ENCODE data around the gene GLA. TPM values are rescaled to one million over a fixed set of nuclear protein-coding genes. Genes with fewer than 3 reads are reported as not detected.

Gene GLA
- total RNA-seq, 1 donor from 2014 or later, result 16.2 TPM

- Histone ChIP-seq H3K27me3 (ENCODE audit: control insufficient read depth in 3 of 3, insufficient read depth in 3 of 3, low read length in 3 of 3) (no peaks in the 10 kb centered on the region), H3K9me3 (ENCODE audit: control insufficient read depth in 3 of 3, low read length in 3 of 3) (no peaks in the 10 kb centered on the region), H3K4me3 (ENCODE audit: low read length in 3 of 3) (peak overlapping the region; percentile 75 to 78 (median 78)), H3K27ac (ENCODE audit: low read depth, low read length) (peak overlapping the region; percentile 94), H3K4me1 (ENCODE audit: control insufficient read depth in 3 of 3, insufficient read depth in 3 of 3, low read length in 3 of 3) (peaks cover 3 to 8% (median 7%) of the 10 kb centered on the region in 3 donors), H3K36me3 (ENCODE audit: control insufficient read depth in 3 of 3, insufficient read depth in 3 of 3, low read length in 3 of 3) (peaks cover 0 to 5% (median 0%) of the 10 kb centered on the region in 3 donors), H3K9ac (ENCODE audit: low read depth in 1 of 3, low read length in 3 of 3) (peak overlapping the region; percentile 88 to 90 (median 89))
Observed at GRCh38 chrX:101417981-101418841, 10.5 kb upstream of the GLA start.

- Histone ChIP-seq H3K27me3 (ENCODE audit: control insufficient read depth in 3 of 3, insufficient read depth in 3 of 3, low read length in 3 of 3) (no peaks in the 10 kb centered on the region), H3K9me3 (ENCODE audit: control insufficient read depth in 3 of 3, low read length in 3 of 3) (no peaks in the 10 kb centered on the region), H3K36me3 (ENCODE audit: control insufficient read depth in 3 of 3, insufficient read depth in 3 of 3, low read length in 3 of 3) (peaks cover 2 to 12% (median 4%) of the 10 kb centered on the region in 3 donors), H3K4me1 (ENCODE audit: control insufficient read depth in 3 of 3, insufficient read depth in 3 of 3, low read length in 3 of 3) (peaks cover 5 to 16% (median 16%) of the 10 kb centered on the region in 3 donors), H3K27ac (ENCODE audit: low read depth, low read length) (peak overlapping the region; percentile 94), H3K9ac (ENCODE audit: low read depth in 1 of 3, low read length in 3 of 3) (peak overlapping the region in 2 of 3 donors; percentile 89 to 90), H3K4me3 (ENCODE audit: low read length in 3 of 3) (peak overlapping the region in 1 of 3 donors; percentile 75)
Observed at GRCh38 chrX:101417190-101417589, 9.5 kb upstream of the GLA start.

- no peak overlapping the region for H3K4me3 ChIP-seq (ENCODE audit: low read length in 3 of 3)
- H3K4me1 ChIP-seq (ENCODE audit: control insufficient read depth in 3 of 3, insufficient read depth in 3 of 3, low read length in 3 of 3), result peaks cover 7 to 18% (median 16%) of the 10 kb centered on the region in 3 donors
- H3K27ac ChIP-seq (ENCODE audit: low read depth, low read length), result no peak overlapping the region
- peaks cover 2 to 15% (median 5%) of the 10 kb centered on the region in 3 donors for H3K36me3 ChIP-seq (ENCODE audit: control insufficient read depth in 3 of 3, insufficient read depth in 3 of 3, low read length in 3 of 3)
- H3K9ac ChIP-seq (ENCODE audit: low read depth in 1 of 3, low read length in 3 of 3), result no peak overlapping the region
- no peaks in the 10 kb centered on the region for H3K9me3 ChIP-seq (ENCODE audit: control insufficient read depth in 3 of 3, low read length in 3 of 3)
- no peaks in the 10 kb centered on the region for H3K27me3 ChIP-seq (ENCODE audit: control insufficient read depth in 3 of 3, insufficient read depth in 3 of 3, low read length in 3 of 3)
Observed at GRCh38 chrX:101416691-101417090, 9.0 kb upstream of the GLA start.

DNA sequence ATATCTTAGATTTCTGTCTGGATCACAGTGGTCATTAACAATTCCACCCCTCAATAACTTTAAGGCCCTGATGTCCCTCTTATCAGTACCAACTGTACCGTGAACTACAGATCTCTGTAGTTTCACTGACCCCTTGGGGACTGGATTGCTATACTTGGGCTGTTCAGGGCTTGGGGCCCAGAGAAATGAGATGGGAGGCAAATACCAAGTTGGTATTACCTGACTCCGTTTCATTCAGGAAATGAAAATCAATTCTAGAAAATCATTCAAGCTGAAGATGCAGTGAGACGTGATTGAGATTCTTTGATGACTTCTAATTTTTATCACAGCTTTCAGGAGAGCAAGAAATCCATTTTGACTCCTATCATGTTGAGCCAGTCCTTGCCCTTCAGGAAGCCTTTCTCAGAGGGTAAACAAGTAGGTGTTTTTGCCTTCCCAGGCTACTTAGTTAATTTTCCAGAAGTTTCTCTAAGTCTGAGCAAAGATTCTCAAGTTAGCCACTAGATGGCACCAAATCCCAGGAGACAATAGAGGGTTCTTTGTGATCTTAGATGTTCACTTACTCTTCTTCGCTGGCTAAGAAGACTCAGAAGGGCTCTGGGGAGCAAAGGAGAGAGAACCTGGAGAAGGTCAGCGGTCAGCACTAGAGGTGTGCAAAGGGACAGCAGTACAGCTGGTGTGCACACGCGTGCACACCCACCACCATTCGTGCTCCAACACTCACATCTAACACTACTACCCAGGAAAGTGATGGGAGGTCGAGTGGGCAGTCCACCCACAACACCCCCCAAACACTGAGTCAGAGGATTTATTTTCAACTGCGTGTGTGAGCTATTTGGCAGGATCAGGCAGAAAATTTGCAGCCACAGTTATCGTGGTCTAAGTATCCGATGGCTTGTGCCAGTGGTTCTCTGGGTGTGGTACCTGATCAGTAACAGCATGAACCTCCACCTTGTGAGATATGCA, 7.7 kb upstream of the GLA start:
- no peaks in the 10 kb centered on the region for H3K9me3 ChIP-seq (ENCODE audit: control insufficient read depth in 3 of 3, low read length in 3 of 3)
- H3K27ac ChIP-seq (ENCODE audit: low read depth, low read length), result peak overlapping the region; percentile 14
- peak overlapping the region in 1 of 3 donors; percentile 11 for H3K4me3 ChIP-seq (ENCODE audit: low read length in 3 of 3)
- peaks cover 11 to 22% (median 18%) of the 10 kb centered on the region in 3 donors for H3K4me1 ChIP-seq (ENCODE audit: control insufficient read depth in 3 of 3, insufficient read depth in 3 of 3, low read length in 3 of 3)
- H3K36me3 ChIP-seq (ENCODE audit: control insufficient read depth in 3 of 3, insufficient read depth in 3 of 3, low read length in 3 of 3), result peaks cover 2 to 13% (median 5%) of the 10 kb centered on the region in 3 donors
- no peaks in the 10 kb centered on the region for H3K27me3 ChIP-seq (ENCODE audit: control insufficient read depth in 3 of 3, insufficient read depth in 3 of 3, low read length in 3 of 3)
- peak overlapping the region in 1 of 3 donors; percentile 9 for H3K9ac ChIP-seq (ENCODE audit: low read depth in 1 of 3, low read length in 3 of 3)

- Histone ChIP-seq H3K9me3 (ENCODE audit: control insufficient read depth in 3 of 3, low read length in 3 of 3) (no peaks in the 10 kb centered on the region), H3K4me3 (ENCODE audit: low read length in 3 of 3) (no peak overlapping the region), H3K36me3 (ENCODE audit: control insufficient read depth in 3 of 3, insufficient read depth in 3 of 3, low read length in 3 of 3) (peaks cover 2 to 10% (median 5%) of the 10 kb centered on the region in 3 donors), H3K27me3 (ENCODE audit: control insufficient read depth in 3 of 3, insufficient read depth in 3 of 3, low read length in 3 of 3) (no peaks in the 10 kb centered on the region), H3K27ac (ENCODE audit: low read depth, low read length) (no peak overlapping the region), H3K9ac (ENCODE audit: low read depth in 1 of 3, low read length in 3 of 3) (no peak overlapping the region), H3K4me1 (ENCODE audit: control insufficient read depth in 3 of 3, insufficient read depth in 3 of 3, low read length in 3 of 3) (peaks cover 15 to 32% (median 23%) of the 10 kb centered on the region in 3 donors)
Observed at GRCh38 chrX:101411984-101412383, 4.3 kb upstream of the GLA start.

- Histone ChIP-seq H3K27ac (ENCODE audit: low read depth, low read length) (no peak overlapping the region), H3K4me1 (ENCODE audit: control insufficient read depth in 3 of 3, insufficient read depth in 3 of 3, low read length in 3 of 3) (peaks cover 13 to 29% (median 20%) of the 10 kb centered on the region in 3 donors), H3K4me3 (ENCODE audit: low read length in 3 of 3) (peak overlapping the region in 1 of 3 donors; percentile 38), H3K9me3 (ENCODE audit: control insufficient read depth in 3 of 3, low read length in 3 of 3) (no peaks in the 10 kb centered on the region), H3K9ac (ENCODE audit: low read depth in 1 of 3, low read length in 3 of 3) (peak overlapping the region in 2 of 3 donors; percentile 9 to 21), H3K27me3 (ENCODE audit: control insufficient read depth in 3 of 3, insufficient read depth in 3 of 3, low read length in 3 of 3) (no peaks in the 10 kb centered on the region), H3K36me3 (ENCODE audit: control insufficient read depth in 3 of 3, insufficient read depth in 3 of 3, low read length in 3 of 3) (peaks cover 2 to 10% (median 5%) of the 10 kb centered on the region in 3 donors)
Observed at GRCh38 chrX:101410461-101410860, 2.7 kb upstream of the GLA start.

DNA sequence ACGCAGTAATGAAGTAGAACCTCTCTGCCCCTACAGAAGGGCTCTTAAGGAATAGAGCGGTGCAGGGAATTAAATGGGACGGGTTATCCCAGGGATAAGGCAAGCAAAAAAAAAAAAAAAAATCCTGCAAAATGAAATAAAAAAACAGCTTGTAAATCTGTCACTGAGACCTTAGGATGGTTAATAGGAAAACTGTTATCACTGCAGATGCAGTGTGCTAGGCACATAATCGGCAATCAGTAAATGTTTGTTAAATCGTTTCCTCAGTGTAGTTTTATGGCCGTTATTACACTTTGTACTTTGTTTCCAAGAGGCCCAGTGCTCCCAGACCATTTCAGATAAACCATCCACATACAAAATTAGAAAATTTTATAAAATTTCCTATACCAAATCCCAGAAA, 1.3 kb upstream of the GLA start:
- Histone ChIP-seq H3K27ac (ENCODE audit: low read depth, low read length) (peak overlapping the region; percentile 90), H3K4me1 (ENCODE audit: control insufficient read depth in 3 of 3, insufficient read depth in 3 of 3, low read length in 3 of 3) (peaks cover 13 to 26% (median 20%) of the 10 kb centered on the region in 3 donors), H3K9ac (ENCODE audit: low read depth in 1 of 3, low read length in 3 of 3) (peak overlapping the region; percentile 81 to 92 (median 86))

DNA sequence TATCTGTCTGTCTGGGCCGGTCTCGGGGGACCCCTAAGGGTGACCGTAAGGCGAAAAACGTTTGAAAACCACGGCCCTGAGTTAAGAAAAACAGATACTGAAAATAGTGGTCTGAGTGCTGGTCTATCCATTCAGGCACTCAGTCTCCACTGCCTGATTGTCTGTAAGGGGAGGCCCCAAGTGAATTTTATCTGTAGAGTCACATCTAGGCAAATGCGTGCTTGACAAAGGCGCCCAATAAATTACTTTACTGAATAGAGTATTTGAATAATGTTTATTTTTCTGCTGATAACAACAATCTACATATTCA, 762 bp upstream of the GLA start:
- H3K9me3 ChIP-seq (ENCODE audit: control insufficient read depth in 3 of 3, low read length in 3 of 3), result no peaks in the 10 kb centered on the region
- peak overlapping the region; percentile 80 to 93 (median 85) for H3K4me3 ChIP-seq (ENCODE audit: low read length in 3 of 3)
- H3K9ac ChIP-seq (ENCODE audit: low read depth in 1 of 3, low read length in 3 of 3), result peak overlapping the region; percentile 81 to 92 (median 86)
- peaks cover 13 to 26% (median 20%) of the 10 kb centered on the region in 3 donors for H3K4me1 ChIP-seq (ENCODE audit: control insufficient read depth in 3 of 3, insufficient read depth in 3 of 3, low read length in 3 of 3)
- H3K27ac ChIP-seq (ENCODE audit: low read depth, low read length), result peak overlapping the region; percentile 90
- no peaks in the 10 kb centered on the region for H3K27me3 ChIP-seq (ENCODE audit: control insufficient read depth in 3 of 3, insufficient read depth in 3 of 3, low read length in 3 of 3)
- H3K36me3 ChIP-seq (ENCODE audit: control insufficient read depth in 3 of 3, insufficient read depth in 3 of 3, low read length in 3 of 3), result peaks cover 2 to 10% (median 5%) of the 10 kb centered on the region in 3 donors

More for the DNA sequence above, 1.3 kb upstream of the GLA start:
- Histone ChIP-seq H3K27me3 (ENCODE audit: control insufficient read depth in 3 of 3, insufficient read depth in 3 of 3, low read length in 3 of 3) (no peaks in the 10 kb centered on the region), H3K9me3 (ENCODE audit: control insufficient read depth in 3 of 3, low read length in 3 of 3) (no peaks in the 10 kb centered on the region), H3K4me3 (ENCODE audit: low read length in 3 of 3) (peak overlapping the region; percentile 67 to 93 (median 85)), H3K36me3 (ENCODE audit: control insufficient read depth in 3 of 3, insufficient read depth in 3 of 3, low read length in 3 of 3) (peaks cover 2 to 10% (median 5%) of the 10 kb centered on the region in 3 donors)

- Histone ChIP-seq H3K9ac (ENCODE audit: low read depth in 1 of 3, low read length in 3 of 3) (peak overlapping the region; percentile 81 to 87 (median 84)), H3K27ac (ENCODE audit: low read depth, low read length) (peak overlapping the region; percentile 90), H3K36me3 (ENCODE audit: control insufficient read depth in 3 of 3, insufficient read depth in 3 of 3, low read length in 3 of 3) (peaks cover 0 to 4% (median 2%) of the 10 kb centered on the region in 3 donors), H3K9me3 (ENCODE audit: control insufficient read depth in 3 of 3, low read length in 3 of 3) (no peaks in the 10 kb centered on the region), H3K4me1 (ENCODE audit: control insufficient read depth in 3 of 3, insufficient read depth in 3 of 3, low read length in 3 of 3) (peaks cover 12 to 18% (median 13%) of the 10 kb centered on the region in 3 donors), H3K27me3 (ENCODE audit: control insufficient read depth in 3 of 3, insufficient read depth in 3 of 3, low read length in 3 of 3) (no peaks in the 10 kb centered on the region), H3K4me3 (ENCODE audit: low read length in 3 of 3) (peak overlapping the region; percentile 92 to 95 (median 93))
Observed at GRCh38 chrX:101407167-101407747, 468 bp downstream of the GLA start.

Data from skeletal muscle tissue (tissue), 4 donors.